Articular chondrocyte of knee joint (primary cell): ENCODE results near the gene NISCH. TPM values are rescaled to one million over a fixed set of nuclear protein-coding genes. Genes with fewer than 3 reads are reported as not detected.

Experiments
- total RNA-seq: library from RNA; depleted of rRNA; stranded (reverse); fragments of >200 nt; gene quantifications from 2 replicates; pipeline ENCODE4 v1.2.3, GENCODE V29; 2012

Gene NISCH
- 70.3 and 75.3 TPM in 2 replicates for total RNA-seq

DNA sequence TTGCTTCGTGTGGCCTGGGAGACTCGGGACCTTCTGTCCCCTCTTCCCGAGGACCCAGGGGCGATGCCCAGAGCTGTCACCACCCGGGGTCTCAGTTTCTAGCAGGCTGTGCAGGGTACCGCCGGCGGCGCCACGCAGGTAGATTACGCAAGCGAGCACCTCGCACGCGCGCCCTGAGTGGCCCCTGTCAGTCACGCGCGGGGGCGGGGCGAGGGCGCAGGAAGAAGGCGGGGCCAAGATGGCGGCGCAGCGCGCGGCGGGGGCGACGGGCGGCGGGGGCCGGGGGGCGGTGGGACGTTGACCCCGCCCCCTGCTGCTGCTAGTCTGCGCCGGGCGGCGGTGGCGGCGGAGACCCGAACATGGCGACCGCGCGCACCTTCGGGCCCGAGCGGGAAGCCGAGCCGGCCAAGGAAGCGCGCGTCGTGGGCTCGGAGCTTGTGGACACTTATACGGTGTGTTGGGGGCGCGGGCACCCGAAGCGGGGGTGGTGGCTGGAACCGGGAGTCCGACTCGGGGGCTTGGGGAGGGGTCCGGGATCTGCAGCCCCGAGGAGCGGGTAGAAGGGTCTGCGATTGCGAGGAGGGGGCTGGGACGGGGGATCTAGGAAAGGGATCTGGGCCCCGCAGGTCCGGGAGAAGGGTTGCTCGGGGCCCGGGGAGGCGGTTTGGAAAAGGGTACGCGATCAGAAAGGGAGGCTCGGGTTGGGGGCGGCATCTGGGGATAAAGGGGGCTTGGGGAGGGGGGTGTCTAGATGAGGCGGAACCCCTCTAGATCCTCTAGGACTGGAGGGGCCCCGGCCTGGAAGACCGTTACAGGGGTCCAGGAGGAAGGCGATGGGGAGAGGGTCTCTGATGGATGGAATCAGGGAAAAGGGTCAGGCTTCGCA, at the start of gene NISCH:
Gene NISCH (plus strand): TSS at position 322 of the 886 bp plus-strand sequence. CDS start 38 bp downstream, at position 360.

DNA sequence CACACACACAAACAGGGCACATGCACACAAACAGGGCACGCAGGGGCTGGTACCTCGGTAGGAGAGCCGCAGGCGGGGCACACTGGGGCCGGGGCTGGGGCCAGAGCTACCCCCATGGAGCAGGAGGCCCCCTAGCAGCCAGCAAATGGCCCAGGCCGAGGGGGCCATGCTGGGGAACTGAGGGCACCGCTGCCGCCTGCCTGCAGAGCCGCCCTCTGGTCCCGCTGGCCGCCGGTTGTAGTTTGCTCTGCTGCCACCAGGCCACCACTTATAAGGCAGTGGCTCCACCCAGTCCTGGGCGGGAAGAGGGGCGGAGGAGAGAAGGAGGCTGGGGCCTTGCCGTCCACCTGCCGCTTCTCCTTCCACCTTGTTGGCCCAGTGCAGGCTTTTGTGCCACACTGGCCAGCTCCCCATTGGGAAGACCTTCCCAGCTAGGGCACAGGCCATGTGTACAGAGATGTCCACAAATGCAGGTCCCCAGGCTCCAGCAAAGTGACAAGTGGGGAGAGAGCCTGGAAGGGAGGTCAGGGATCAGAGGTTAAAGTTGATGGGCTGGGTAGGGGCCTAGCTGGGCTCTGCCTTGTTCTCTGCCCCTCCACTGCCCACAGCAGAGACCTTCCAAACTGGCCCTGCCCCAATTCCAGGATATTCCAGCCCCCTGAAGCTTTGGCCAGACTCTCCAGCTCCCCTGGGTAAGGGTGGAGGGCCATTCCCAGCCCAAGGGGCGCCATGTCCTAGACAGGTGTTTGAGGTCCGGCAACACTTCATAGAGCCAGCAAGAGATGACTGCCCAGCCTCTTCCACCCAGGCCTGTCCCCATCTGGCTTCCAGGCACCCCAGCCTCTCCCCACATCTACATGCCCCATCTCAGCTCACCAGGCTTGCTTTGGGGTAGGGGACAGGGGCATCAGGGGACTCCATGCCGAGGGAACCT, 10.3 kb upstream of the NISCH start, which contains the start of gene SEMA3G:
Gene SEMA3G (minus strand): TSS at position 244 of the 934 bp plus-strand sequence. CDS start 76 bp downstream, at position 168.

DNA sequence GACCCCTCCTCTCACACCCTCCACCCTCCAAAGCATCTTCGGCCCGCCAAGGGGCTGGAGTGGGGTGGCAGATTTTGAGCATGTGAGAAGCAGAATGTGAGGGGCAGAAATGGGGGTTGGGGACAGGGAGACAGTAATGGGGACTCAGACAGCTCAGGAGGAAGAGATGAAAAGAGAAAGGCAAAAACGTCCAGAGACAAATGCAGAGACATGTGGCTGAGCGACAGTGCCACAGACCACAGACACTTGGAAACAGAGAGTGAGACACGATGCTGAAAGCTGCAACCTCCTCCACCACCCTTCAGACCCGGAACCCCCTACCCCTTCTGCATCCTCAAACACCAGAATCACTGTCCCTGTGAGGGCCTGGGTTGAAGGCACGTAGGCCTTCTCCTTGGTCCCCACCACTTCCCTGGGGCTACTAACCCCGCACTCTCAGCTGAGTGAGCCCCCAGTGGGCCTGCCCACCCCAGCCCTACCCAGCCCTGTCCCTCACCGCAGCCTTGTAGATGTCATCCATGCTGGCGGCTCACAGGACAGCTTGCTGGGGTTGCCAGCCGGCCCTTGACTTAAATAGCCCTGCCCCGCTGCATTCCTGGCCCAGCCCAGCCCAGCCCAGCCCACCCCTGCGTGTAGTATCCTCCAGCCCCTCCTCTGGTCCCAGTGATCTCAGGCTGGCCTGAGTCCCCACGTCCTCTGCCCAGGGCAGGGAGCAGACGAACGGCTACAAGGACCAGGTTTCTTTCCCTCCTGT, 1.7 kb upstream of the NISCH start, which contains the start of gene TNNC1:
Gene TNNC1 (minus strand): TSS at position 546 of the 754 bp plus-strand sequence. CDS start 26 bp downstream, at position 520.

DNA sequence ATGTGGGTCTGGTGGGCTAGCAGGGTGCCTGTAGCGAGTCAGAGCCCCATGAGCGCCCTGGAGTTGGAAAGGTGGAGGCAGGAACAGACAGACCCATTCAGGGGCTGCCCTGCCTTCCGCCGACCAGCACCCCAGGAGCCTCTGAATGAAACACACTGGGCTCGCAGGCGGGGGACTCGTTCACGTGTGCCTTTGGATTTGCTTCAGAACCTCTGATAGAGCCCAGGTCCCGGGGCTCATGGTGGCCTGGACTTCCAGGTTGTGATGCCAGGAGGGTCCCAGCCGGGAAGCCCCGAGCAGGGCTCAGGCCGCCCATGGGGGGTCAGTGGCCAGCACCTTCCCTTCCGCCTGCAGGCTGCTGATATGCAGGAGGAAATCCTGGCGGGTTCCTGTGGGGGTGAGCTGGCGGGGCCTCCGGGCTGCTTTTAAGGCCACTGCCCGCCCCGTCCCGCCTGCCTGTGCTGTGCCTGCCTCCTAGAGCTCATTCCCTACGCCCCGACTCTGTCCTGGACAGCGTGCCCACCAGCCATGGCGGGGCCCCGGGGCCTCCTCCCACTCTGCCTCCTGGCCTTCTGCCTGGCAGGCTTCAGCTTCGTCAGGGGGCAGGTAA, 39.6 kb downstream of the NISCH start, which contains the start of gene STAB1:
Gene STAB1 (plus strand): TSS at position 453 of the 610 bp plus-strand sequence. CDS start 76 bp downstream, at position 529.

DNA sequence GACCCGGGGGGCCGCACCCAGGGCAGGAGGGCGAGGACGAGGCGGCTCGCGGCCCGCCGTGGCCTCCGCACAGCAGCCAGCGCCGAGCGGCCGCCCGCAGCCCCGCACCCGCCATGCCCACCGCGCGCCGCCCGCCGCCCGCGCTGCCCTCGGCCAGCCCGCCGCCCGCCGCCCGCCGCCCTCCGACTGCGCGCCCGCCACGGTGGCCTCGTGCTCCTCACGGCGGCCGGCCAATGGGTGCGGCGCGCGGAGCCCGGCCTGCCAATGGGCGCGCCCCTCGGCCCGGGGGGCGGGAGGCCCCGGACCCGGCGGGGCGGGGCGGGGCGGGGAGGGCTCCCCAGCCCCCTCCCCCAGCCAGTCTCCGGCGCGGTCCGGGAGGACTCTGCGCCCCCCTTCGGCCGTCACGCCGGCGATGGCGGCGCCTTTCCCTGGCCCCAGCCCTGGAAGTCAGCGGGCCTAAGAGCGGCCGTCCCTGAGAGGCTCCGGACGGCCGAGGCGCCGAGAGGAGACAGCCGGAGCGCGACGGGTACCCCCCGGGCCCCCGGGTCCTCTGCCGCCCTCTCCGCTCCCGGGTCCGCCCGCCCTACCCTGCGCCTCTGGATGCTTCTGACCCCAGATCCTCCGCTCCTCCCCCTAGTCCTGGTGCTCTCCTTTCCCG, 78.3 kb downstream of the NISCH start, which contains the start of gene NT5DC2:
Gene NT5DC2 (minus strand): TSS at position 235 of the 658 bp plus-strand sequence. CDS start 120 bp downstream, at position 115.

DNA sequence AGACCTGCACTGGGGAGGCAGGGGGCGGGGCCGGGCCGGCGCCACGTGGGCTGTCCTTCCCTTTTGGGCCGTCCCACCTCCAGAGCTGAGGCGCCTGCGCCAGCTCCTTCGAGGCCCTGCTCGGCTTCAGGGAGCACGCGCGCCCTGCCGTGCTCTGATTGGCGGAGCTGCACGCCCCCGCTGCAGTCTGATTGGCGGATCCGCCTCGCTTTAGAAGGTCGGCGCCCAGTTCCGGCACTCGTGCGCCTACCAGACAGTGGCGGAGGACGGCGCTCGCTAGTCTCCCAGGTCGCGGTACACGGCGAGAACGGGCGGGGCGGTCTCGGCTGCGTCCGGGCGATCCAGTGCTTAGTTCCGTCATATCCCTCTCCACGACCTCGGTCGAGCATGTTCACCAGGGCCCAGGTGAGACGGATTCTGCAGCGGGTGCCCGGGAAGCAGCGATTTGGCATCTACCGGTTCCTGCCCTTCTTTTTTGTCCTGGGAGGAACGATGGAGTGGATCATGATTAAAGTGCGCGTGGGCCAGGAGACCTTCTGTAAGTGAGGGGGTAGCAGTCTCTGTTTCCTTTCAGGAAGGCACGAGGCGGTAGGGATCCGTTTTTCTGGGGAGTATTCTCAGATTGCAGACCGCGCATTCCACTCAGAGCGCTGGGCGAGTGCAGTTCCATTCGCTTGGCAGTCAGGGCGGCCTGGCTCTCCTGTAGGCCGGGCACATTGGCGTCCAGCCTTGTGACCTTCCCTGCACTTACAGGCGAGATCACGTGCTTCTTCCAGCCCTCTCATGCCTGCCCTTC, 81.2 kb downstream of the NISCH start, which contains the start of gene UQCC5:
Gene UQCC5 (plus strand): TSS at position 237 of the 796 bp plus-strand sequence. CDS start 151 bp downstream, at position 388.

Other genes starting within 250 kb of the NISCH start
- gene TLR9, start 230.0 kb upstream of the NISCH start, total RNA-seq = 0.13 TPM in 1 of 2 replicates, not detected in the other
- 69.3 and 81.7 TPM in 2 replicates for gene TWF2, start 216.4 kb upstream of the NISCH start, total RNA-seq
- gene PPM1M, start 209.8 kb upstream of the NISCH start, total RNA-seq = 24.2 and 25.5 TPM in 2 replicates
- gene WDR82, start 177.0 kb upstream of the NISCH start, total RNA-seq = 61.5 and 67.7 TPM in 2 replicates
- 9.7 and 12.5 TPM in 2 replicates for gene GLYCTK, start 167.8 kb upstream of the NISCH start, total RNA-seq
- 6.5 and 8.1 TPM in 2 replicates for gene DNAH1, start 139.3 kb upstream of the NISCH start, total RNA-seq
- gene BAP1, start 45.6 kb upstream of the NISCH start, total RNA-seq = 44.2 and 49.0 TPM in 2 replicates
- 7.2 and 9.7 TPM in 2 replicates for gene PHF7, start 44.9 kb upstream of the NISCH start, total RNA-seq
- under 0.01 and 0.13 TPM in 2 replicates for gene SEMA3G, start 10.5 kb upstream of the NISCH start, total RNA-seq
- 1.7 and 3.3 TPM in 2 replicates for gene TNNC1, start 1.6 kb upstream of the NISCH start, total RNA-seq
- gene STAB1, start 39.7 kb downstream of the NISCH start, total RNA-seq = 4.5 and 5.7 TPM in 2 replicates
- 31.9 and 41.2 TPM in 2 replicates for gene NT5DC2, start 78.3 kb downstream of the NISCH start, total RNA-seq
- gene UQCC5, start 81.0 kb downstream of the NISCH start, total RNA-seq = 2.5 and 5.4 TPM in 2 replicates
- 95.6 and 99.3 TPM in 2 replicates for gene PBRM1, start 230.3 kb downstream of the NISCH start, total RNA-seq
- 130 and 144 TPM in 2 replicates for gene GNL3, start 230.4 kb downstream of the NISCH start, total RNA-seq